Islet of Langerhans (tissue), 1 donor: ENCODE results near the gene KRTAP10-7.
"Not testable (repeated sequence)": the region's sequence is repeated elsewhere in the genome, so short reads cannot be mapped to it uniquely, and the experiment has no call there.

Source experiments
- FAIRE-seq: peaks from one replicate; lab custom pipeline; 2011; peaks lifted over from hg19 to GRCh38; lab: Jason Lieb, UNC

KRTAP10-7 gene

DNA sequence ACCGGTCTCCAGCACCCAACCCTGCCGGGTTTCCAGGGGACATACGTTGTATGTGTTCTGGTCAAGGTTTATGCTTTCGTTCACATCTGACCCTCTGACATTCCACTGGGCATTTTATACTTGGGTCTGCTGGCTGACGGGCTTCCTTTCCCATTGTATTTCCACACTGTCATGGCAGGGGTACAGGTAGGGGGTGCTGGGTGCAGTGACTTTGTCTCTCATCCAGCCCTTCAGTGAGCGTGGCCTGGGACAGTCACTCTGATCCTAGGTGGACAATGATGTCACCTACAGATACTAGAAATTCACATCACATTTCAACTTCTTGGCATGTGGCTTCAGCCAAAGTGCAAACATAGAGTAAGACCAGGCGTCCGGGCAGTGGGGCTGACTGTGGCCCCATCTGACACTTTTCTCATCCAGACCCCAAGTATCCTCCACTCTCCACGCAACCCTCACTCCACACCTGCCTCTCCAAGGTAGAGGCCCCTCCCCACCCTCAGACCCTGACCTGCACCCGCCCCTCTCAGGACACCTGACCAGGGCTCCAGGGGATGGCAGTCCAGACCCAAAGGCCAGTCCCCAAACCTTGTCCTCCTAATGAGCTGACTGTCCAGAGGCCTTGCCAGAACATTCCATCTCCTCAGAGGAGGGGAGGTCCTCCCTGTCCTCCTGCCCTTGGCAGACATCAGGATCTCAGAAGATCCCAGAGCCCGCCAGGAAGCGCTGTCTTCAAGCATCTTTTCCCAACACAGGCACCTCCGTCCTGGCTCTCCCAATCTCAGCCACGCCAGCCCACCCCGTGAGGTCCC lies 36.0 kb downstream of the KRTAP10-7 start:
- FAIRE-seq: no peak

DNA sequence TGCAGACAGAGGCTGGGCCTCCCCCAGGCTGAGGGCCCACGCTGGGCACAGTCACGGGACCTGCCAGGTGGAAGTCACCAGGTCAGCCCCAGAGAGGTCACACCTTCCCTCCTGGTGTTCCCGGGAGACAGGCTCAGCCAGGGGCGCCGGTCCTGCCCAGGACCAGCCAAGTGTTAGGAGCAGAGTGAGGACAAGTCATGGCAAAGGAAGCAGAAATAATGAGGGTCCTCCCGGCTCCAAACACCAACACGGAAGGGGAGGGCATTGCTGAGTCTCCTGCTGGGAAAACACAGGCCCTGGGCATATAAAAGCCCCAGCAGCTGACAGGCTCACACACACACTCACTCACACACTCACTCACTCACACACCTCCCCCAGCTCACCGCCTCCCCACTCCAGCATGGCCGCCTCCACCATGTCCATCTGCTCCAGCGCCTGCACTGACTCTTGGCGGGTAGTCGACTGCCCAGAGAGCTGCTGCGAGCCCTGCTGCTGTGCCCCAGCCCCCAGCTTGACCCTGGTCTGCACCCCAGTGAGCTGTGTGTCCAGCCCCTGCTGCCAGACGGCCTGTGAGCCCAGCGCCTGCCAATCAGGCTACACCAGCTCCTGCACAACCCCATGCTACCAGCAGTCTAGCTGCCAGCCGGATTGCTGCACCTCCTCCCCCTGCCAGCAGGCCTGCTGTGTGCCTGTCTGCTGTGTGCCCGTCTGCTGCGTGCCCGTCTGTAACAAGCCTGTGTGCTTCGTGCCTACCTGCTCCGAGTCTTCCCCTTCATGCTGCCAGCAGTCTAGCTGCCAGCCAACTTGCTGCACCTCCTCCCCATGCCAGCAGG lies 36.8 kb downstream of the KRTAP10-7 start, which contains the start of gene KRTAP10-10:
Gene KRTAP10-10 (plus strand): TSS at position 339 of the 833 bp plus-strand sequence. CDS start 62 bp downstream, at position 401.
- FAIRE-seq: no peak

DNA sequence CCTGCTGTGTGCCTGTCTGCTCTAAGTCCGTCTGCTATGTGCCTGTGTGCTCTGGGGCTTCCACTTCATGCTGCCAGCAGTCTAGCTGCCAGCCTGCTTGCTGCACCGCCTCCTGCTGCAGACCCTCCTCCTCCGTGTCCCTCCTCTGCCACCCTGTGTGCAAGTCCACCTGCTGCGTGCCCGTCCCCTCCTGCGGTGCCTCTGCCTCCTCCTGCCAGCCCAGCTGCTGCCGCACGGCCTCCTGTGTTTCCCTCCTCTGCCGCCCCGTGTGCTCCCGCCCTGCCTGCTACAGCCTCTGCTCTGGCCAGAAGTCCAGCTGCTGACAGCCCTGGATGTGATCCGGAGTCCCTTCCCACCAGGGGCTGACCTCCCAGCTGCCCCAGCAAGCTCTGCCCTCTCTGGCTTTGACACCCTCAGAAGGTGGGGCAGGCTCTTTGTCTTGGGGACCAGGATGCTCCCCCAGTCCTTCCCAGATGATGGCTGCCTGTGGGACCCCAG lies 37.5 kb downstream of the KRTAP10-7 start:
- FAIRE-seq: not testable (repeated sequence)

DNA sequence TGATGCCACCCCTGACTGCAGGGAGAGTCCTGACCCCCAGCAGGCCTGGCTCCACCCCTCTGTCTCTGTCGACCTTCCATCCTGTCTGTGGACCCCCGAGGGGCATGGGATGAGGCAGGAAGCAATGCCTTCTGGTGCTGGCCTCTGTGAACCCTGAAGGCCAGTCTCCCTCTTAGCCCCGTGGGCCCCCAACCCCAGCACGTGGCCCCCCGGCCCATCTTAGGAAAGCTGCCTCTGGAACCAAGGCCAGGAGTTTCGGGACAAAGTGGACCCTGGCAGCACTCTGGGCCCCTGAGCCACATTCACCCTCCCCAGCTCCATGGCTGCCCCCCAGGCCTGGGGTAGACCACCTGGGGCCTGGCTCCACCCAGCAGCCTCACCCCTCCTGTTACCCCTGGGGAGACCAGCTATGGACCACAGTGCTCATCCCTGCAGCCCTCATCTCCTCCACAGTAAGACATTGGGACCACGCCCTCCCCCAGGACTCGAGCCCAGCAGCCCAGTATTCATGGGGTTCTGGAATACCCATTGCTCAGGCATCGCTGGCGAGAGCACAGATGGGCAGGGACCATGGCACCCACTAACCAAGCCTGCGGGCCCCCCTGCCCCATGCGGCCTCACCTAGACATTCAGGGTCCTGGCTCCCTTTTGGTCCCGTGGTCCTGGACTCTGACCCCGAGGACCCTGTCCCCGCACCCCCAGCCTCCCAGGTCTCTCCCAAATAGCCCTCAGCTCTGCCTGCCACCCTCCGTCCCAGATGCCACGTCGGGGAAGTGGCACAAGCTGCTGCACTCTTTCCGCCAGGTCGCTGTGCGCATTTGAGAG lies 38.3 kb downstream of the KRTAP10-7 start:
- FAIRE-seq: not testable (repeated sequence)

DNA sequence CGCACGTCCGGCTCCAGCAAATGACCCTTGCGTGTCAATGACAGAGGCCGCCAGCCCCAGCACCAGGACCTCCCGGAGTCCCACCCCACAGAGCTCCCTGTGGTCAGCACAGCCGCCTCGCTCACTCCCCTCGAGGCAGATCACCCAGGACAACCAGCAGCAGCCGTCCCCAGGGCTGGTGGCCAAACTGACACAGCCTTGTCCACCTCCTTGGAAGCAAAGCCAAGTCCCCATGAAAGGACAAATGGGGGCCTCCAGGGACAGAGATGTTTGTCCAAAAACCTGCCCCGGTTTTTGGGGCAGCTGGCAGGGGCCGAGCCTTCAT lies 38.9 kb downstream of the KRTAP10-7 start:
- FAIRE-seq: no peak

DNA sequence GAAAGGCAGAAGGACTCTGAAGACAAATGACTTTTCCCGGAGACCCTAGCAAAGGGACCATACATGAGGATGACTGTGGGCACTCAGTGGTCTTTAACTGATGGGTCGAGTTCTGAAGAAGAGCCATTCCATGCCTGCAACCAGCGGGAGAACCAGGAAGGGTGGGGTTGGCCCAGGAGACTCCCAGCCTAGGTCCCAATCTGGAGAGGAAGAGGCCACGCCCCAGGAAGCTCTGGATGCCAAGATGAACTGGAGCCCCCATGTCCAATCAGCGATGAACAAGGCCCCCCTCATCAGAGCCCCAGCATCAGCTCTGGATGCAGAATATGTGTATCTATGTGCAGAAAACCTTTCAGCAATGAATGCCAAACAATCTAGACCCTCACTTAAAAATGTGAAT lies 40.4 kb downstream of the KRTAP10-7 start:
- FAIRE-seq: no peak

DNA sequence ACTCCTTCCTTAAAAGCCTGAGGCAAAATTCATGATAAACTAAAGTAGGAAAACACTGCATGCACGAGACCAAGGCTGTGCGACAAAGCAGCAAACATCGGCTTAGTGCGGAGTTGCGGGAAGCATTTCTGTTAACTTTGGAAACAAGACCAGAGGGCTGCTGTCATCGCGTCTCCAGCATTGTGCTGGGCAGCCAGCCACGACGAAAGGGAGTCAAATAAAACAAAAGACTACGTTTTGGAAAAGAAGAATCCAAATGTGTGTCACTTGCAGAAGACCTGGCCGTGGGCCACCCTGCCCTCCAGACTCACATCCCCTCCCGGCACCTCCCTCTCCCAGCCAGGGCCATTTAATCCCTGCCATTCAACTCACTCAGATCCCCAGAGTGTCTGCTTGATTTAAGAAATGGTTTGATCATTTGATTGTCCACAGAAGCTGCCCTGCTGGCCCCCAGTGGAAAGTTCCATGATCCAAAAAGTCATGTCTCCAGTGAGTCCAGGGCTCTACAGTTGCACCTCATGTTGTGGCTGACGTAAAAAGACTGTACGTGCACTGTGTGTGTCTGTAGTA lies 43.4 kb downstream of the KRTAP10-7 start:
- no peak for FAIRE-seq

DNA sequence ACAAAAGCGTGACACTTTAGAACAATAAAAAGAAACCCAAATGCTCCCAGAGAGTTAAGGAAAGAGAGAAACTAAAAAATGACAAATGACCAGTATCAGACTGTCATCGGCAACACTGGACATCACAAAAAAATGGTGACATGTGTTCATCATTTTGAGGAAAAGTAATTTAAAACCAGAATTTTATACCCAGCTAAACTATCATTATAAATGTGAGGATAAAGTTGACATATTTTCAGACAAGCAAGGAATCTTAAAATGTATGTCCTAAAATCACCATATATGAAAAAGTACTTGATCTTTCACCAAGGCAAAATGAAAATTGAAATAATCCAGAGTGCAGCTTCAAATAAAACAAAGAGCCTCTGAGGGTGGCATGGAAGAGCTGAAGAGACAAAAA lies 44.5 kb downstream of the KRTAP10-7 start:
- no peak for FAIRE-seq

DNA sequence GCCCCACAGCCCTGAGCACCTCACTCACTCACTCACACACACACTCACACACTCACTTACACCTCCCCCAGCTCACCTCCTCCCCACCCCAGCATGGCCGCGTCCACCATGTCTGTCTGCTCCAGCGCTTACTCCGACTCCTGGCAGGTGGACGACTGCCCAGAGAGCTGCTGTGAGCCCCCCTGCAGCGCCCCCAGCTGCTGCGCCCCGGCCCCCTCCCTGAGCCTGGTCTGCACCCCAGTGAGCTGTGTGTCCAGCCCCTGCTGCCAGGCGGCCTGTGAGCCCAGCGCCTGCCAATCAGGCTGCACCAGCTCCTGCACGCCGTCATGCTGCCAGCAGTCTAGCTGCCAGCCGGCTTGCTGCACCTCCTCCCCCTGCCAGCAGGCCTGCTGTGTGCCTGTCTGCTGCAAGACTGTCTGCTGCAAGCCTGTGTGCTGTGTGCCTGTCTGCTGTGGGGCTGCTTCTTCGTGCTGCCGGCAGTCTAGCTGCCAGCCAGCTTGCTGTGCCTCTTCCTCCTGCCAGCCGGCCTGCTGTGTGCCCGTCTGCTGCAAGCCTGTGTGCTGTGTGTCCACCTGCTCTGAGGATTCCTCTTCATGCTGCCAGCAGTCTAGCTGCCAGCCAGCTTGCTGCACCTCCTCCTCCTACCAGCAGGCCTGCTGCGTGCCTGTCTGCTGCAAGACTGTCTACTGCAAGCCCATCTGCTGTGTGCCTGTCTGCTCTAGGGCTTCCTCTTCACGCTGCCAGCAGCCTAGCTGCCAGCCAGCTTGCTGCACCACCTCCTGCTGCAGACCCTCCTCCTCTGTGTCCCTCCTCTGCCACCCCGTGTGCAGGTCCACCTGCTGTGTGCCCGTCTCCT lies 46.2 kb downstream of the KRTAP10-7 start, which contains the start of gene KRTAP10-11:
Gene KRTAP10-11 (plus strand): TSS at position 49 of the 856 bp plus-strand sequence. CDS start 45 bp downstream, at position 94.
- not testable (repeated sequence) for FAIRE-seq

DNA sequence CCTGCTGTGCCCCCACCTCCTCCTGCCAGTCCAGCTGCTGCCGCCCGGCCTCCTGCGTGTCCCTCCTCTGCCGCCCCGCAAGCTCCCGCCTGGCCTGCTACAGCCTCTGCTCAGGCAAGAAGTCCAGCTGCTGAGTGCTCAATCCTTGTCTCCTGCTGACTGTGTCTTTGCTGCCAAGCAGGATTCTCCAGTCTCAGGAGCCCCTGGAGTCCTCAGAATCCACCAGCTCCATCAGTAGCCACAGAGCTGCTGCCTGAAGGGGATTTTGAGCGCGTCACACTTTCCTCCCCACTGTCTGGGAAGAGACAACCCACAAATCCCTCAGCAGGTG lies 46.8 kb downstream of the KRTAP10-7 start:
- FAIRE-seq: no peak

DNA sequence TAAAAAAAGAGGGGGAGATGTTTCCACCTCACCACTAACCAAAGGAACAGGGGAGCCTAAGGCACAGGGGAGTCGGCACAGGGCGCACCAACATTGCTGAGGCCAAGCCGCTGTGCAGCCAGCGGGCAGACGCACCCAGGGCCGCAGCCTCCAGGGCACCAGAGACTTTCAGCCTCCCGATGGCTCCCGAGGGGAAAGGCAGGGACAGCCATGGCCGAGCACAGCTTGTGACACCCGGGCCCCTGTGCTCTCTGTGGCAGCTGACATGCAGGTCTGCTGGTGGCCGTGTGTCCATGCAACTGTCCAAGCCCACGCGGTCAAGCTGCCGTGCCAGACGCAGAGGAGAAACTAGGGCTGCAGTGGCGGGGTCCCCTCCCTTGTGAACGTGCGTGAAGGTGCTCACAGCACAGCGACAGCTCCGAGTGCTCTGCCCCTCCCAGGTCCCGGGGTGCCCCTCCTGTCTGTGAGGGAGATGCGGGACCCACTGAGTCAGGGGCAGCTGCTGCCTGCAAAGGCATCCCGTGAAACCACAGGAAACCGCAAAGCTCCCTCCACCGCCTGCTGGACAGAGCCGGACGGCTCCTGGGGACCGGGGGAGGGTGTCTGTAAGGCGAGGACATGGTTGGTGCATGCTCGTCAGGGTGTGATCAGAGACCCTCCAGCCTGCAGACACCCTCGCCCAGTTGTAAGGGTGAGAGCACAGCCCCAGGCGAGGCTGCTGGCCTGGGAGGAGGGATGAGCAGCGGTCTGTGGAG lies 48.3 kb downstream of the KRTAP10-7 start:
- FAIRE-seq: no peak

DNA sequence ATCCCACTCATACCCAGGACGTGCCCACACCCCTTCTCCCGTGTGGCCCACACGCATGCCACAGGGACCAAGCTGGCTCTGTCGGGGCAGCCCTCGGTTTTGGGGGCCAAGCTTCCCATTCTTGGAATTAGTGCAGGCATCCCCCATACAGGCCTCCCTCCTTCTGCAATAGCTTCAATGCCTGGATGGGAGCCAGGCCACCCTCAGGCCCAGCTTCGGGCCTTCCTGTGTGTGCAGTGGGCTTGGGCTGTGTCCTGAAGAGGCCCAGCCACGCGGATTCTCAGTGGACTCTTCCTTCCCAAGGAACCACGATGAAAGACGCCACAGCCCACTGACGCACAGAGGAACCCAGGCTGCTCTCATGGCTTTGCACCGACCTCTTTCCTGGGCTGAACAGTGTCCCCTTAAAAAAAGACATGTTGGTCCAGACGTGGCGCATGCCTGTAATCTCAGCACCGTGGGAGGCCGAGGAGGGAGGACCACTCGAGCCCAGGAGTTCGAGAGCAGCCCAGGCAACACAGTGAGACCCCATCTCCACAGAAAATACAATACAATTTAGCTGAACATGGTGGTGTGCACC lies 49.2 kb downstream of the KRTAP10-7 start:
- FAIRE-seq: no peak

DNA sequence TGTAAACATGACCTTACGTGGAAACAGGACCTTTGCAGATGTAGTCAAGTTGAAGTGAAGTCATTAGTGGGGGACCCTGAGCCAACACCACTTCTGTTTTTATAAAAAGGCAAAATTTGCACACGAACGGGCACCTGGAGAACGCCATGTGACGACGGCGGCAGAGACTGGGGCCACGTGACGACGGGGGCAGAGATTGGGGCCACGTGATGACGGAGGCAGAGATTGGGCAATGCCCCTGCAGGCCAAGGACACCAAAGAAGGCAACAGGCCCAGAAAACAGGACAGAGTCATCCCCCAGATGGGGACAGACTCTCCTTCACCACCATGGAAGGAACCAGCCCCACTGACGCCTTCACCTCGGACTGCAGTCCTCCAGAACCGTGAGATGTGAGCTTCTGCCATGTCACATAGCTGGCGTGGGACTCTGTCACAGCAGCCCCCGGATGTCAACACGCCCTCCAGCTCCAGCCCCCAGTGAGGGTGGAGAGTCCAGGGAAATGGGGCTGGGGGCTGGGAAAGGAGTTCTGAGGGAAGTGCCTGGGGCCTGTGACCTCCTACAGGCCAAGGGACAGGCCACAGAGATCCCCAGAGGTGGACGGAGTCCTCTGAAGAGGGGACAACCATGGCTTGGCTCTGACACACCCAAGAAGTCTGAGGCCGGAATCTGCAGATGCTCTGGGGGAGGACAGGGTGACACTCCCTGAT lies 50.0 kb downstream of the KRTAP10-7 start:
- no peak for FAIRE-seq

DNA sequence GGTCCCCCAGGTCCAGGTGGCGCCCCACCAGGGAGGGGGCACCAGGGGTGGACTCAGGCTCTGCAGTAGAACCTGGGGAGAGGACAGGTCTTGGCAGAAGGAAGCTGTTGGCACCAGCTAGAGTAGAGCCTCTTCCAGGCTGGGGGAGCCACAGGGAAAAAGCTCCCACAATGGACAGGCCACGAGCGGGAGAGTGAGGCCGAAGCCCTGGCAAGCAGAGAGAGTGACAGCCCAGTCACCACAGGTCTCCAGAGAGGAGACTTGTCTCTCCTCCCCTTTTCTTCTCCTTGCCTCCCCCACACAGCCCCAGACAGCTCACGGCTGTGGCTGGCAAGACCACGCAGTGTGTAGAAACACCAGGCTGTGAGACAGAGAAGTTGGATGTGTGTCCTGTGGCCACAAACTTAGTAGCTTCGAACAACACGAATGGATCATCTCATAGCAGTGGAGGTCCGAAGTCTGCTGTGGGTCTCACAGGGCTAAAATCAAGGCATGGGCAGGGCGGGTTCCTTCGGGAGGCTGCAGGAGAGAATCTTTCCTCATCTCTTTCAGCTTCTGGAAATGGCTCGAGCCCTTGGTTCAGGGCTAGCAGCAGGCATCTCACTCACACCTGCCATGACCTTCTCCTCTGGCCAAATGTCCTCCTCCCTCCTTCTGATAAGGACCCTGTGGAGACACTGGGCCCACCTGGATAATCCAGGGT lies 50.7 kb downstream of the KRTAP10-7 start:
- no peak for FAIRE-seq
